HCT116 (cell line): ENCODE results near the gene FAM124B. TPM values are rescaled to one million over a fixed set of nuclear protein-coding genes. Genes with fewer than 3 reads are reported as not detected.

ENCODE experiments used
- ATAC-seq: fragments of 200-7000 bp; cut with Tn5 transposase; 2 replicates; pipeline ENCODE4 v1.9.1; 2020; ENCODE audit warnings: mild to moderate bottlenecking, moderate library complexity
- BruUV-seq: library from RNA; stranded (reverse); fragments of 400-500 nt; replicated peaks from 2 replicates; lab custom pipeline; 2021; lab: Mats Ljungman, UMichigan
- CTCF ChIA-PET: fragments of 300-600 bp; sonication (Branson Sonifier 250); formaldehyde crosslinking; loops from one replicate; lab custom pipeline; 2021; ENCODE audit warnings: antibody characterized with exemption; lab: Charles Lee
- POLR2A ChIA-PET: fragments of 300-600, 350-600 bp; sonication (Branson Sonifier 250); formaldehyde crosslinking; loops from one replicate; lab custom pipeline; 2021; ENCODE audit warnings: antibody characterized with exemption; lab: Charles Lee
- RAD21 ChIA-PET, 2 experiments: fragments of 300-600 bp; sonication (Branson Sonifier 250); formaldehyde crosslinking; loops; one replicate each; lab custom pipeline; 2023; ENCODE audit warnings: low total read pairs in 2 of 2; ENCODE audit not compliant: uncharacterized antibody in 2 of 2, unreplicated experiment in 2 of 2, low non-redundant PET in 1 of 2; lab: Charles Lee
- DNase-seq: peaks from one replicate; pipeline ENCODE4 v3.0.0-alpha.2; 2010; ENCODE audit warnings: low read depth, low spot score
- H2AFZ ChIP-seq: fragments of 200-600 bp; shearing (Covaris generic), sonication (generic); 2 replicates; pipeline ENCODE4 v1.6.1; 2017; ENCODE audit warnings: low read depth, mixed run types, mixed read lengths, antibody characterized with exemption, low read length; ENCODE audit not compliant: poor library complexity, severe bottlenecking
- H3K27ac ChIP-seq: 2 replicates; pipeline ENCODE4 v1.5.1; 2012; ENCODE audit warnings: low read depth, low read length
- H3K27me3 ChIP-seq: fragments of 200-600 bp; sonication (generic); 2 replicates; pipeline ENCODE4 v1.6.1; 2016; ENCODE audit warnings: mixed run types, low read length, mixed read lengths; ENCODE audit not compliant: insufficient read depth
- H3K36me3 ChIP-seq, 2 experiments: fragments of 200-500 bp in 1 of 2; fragments of 200-600 bp in 1 of 2; sonication (Bioruptor generic) in 1 of 2; sonication (generic) in 1 of 2; 2 replicates each; pipeline versions ENCODE4 v1.5.1 to v1.6.1; 2014 to 2016; ENCODE audit warnings: low read length in 2 of 2, inconsistent platforms in 1 of 2, mixed read lengths in 1 of 2, mixed run types in 1 of 2; ENCODE audit not compliant: insufficient read depth in 2 of 2, control insufficient read depth in 1 of 2
- H3K4me1 ChIP-seq, 2 experiments: fragments of 200-600 bp in 1 of 2; sonication (generic) in 1 of 2; 2 replicates each; pipeline versions ENCODE4 v1.5.1 to v1.6.1; 2012 to 2017; ENCODE audit warnings: low read length in 2 of 2, inconsistent platforms in 1 of 2, mild to moderate bottlenecking in 1 of 2, mixed read lengths in 1 of 2, mixed run types in 1 of 2, moderate library complexity in 1 of 2; ENCODE audit not compliant: insufficient read depth in 2 of 2, control insufficient read depth in 1 of 2
- H3K4me2 ChIP-seq: fragments of 200-600 bp; sonication (generic); 2 replicates; pipeline ENCODE4 v1.6.1; 2017; ENCODE audit warnings: mixed run types, low read length, mixed read lengths
- H3K4me3 ChIP-seq, 2 experiments: fragments of 200-600 bp in 1 of 2; sonication (generic) in 1 of 2; replicated peaks in 1 of 2; 2 replicates each; pipeline ENCODE4 v1.5.1; 2011 to 2016; ENCODE audit warnings: low read length in 2 of 2, control low read depth in 1 of 2, low read depth in 1 of 2, mild to moderate bottlenecking in 1 of 2, mixed read lengths in 1 of 2, mixed run types in 1 of 2
- H3K79me2 ChIP-seq: fragments of 200-600 bp; sonication (generic); 2 replicates; pipeline ENCODE4 v1.6.1; 2017; ENCODE audit warnings: mild to moderate bottlenecking, mixed run types, low read length, moderate library complexity, mixed read lengths; ENCODE audit not compliant: insufficient read depth
- H3K9ac ChIP-seq: fragments of 200-600 bp; sonication (generic); 2 replicates; pipeline ENCODE4 v1.6.1; 2016; ENCODE audit warnings: low read length, mixed read lengths
- H3K9me2 ChIP-seq: fragments of 200-600 bp; sonication (generic), shearing (Covaris generic); 2 replicates; pipeline ENCODE4 v1.6.1; 2017; ENCODE audit warnings: mixed run types, mild to moderate bottlenecking, moderate library complexity; ENCODE audit not compliant: insufficient read depth
- H3K9me3 ChIP-seq, 2 experiments: fragments of 200-500 bp in 1 of 2; fragments of 200-600 bp in 1 of 2; sonication (Bioruptor generic) in 1 of 2; sonication (generic) in 1 of 2; 2 replicates each; pipeline ENCODE4 v1.6.1; 2014 to 2017; ENCODE audit warnings: low read length in 2 of 2, mixed read lengths in 2 of 2, inconsistent platforms in 1 of 2, low read depth in 1 of 2, mild to moderate bottlenecking in 1 of 2, mixed run types in 1 of 2, moderate library complexity in 1 of 2; ENCODE audit not compliant: control insufficient read depth in 1 of 2, insufficient read depth in 1 of 2
- H4K20me1 ChIP-seq: fragments of 200-600 bp; sonication (generic), shearing (Covaris generic); 2 replicates; pipeline ENCODE4 v1.6.1; 2017; ENCODE audit warnings: mixed run types, mild to moderate bottlenecking, moderate library complexity; ENCODE audit not compliant: insufficient read depth
- ATF3 ChIP-seq: IDR thresholded peaks from 2 replicates; pipeline ENCODE4 v1.6.1; 2012
- CBX3 ChIP-seq: IDR thresholded peaks from 2 replicates; pipeline ENCODE4 v1.6.1; 2012; ENCODE audit warnings: low read depth
- EGR1 ChIP-seq: IDR thresholded peaks from 2 replicates; pipeline ENCODE4 v1.6.1; 2012; ENCODE audit warnings: low read depth
- ELF1 ChIP-seq: IDR thresholded peaks from 2 replicates; pipeline ENCODE4 v1.6.1; 2012; ENCODE audit warnings: low read depth, borderline replicate concordance
- EZH2phosphoT487 ChIP-seq: fragments of 200-600 bp; IDR thresholded peaks from 2 replicates; pipeline ENCODE4 v1.6.1; 2018; ENCODE audit warnings: antibody characterized with exemption, borderline replicate concordance
- MAX ChIP-seq: IDR thresholded peaks from 2 replicates; pipeline ENCODE4 v1.6.1; 2012
- POLR2A ChIP-seq: IDR thresholded peaks from 2 replicates; pipeline ENCODE4 v1.7.0; 2011; ENCODE audit warnings: borderline replicate concordance; ENCODE audit not compliant: insufficient read depth, insufficient read length; ENCODE audit errors: extremely low read depth
- REST ChIP-seq: IDR thresholded peaks from 2 replicates; pipeline ENCODE4 v1.6.1; 2012; ENCODE audit warnings: low read depth
- SIN3A ChIP-seq: IDR thresholded peaks from 2 replicates; pipeline ENCODE4 v1.6.1; 2012; ENCODE audit warnings: low read depth
- SP1 ChIP-seq: IDR thresholded peaks from 2 replicates; pipeline ENCODE4 v1.6.1; 2012; ENCODE audit warnings: low read depth
- SRF ChIP-seq: IDR thresholded peaks from 2 replicates; pipeline ENCODE4 v1.6.1; 2012; ENCODE audit warnings: low read depth
- TCF7L2 ChIP-seq: IDR thresholded peaks from 2 replicates; pipeline ENCODE4 v1.7.0; 2011; ENCODE audit warnings: borderline replicate concordance, inconsistent platforms; ENCODE audit not compliant: insufficient read depth, insufficient read length; ENCODE audit errors: extremely low read depth
- ZBTB33 ChIP-seq: IDR thresholded peaks from 2 replicates; pipeline ENCODE4 v1.6.1; 2011; ENCODE audit warnings: mild to moderate bottlenecking, low read length, moderate library complexity; ENCODE audit not compliant: insufficient replicate concordance; ENCODE audit errors: extremely low read depth
- ZFX ChIP-seq: fragments of 450-650 bp; IDR thresholded peaks from 2 replicates; pipeline ENCODE4 v1.6.1; 2017
- ZNF274 ChIP-seq: fragments of 200-500 bp; sonication (Bioruptor generic); IDR thresholded peaks from 2 replicates; pipeline ENCODE4 v1.6.1; 2014; ENCODE audit warnings: mild to moderate bottlenecking, low read depth, low read length, inconsistent platforms
- intact Hi-C: fragments of 100-400 bp; cut with micrococcal nuclease; formaldehyde crosslinking; loops from 2 replicates; pipeline ENCODE4 v1.10.0; 2022
- total RNA-seq: library from RNA; stranded (reverse); gene quantifications from one replicate; pipeline ENCODE4 v1.2.1, GENCODE V29; 2021; ENCODE audit not compliant: unreplicated experiment

FAM124B gene
- total RNA-seq, 1 experiment from 2014 or later: not detected

GRCh38 chr2:224444783-224445182 lies 42.9 kb upstream of the FAM124B start (continued):
- TF ChIP-seq REST (no peak), CBX3 (no peak), TCF7L2 (no peak), ZNF274 (no peak), MAX (no peak)
- TF ChIP-seq, all 23 proteins: peak for 0

GRCh38 chr2:224444021-224444420 lies 42.1 kb upstream of the FAM124B start:
- no peak for DNase-seq
- Histone ChIP-seq H3K4me2 (no peak overlapping the region), H3K79me2 (no peaks in the 10 kb centered on the region), H4K20me1 (no peaks in the 10 kb centered on the region), H3K36me3 (no peaks in the 10 kb centered on the region), H3K4me3 (no peak overlapping the region), H3K9ac (no peak overlapping the region), H2AFZ (no peak overlapping the region), H3K27me3 (no peaks in the 10 kb centered on the region), H3K27ac (no peak overlapping the region), H3K9me2 (no peaks in the 10 kb centered on the region), H3K9me3 (no peaks in the 10 kb centered on the region), H3K4me1 (no peaks in the 10 kb centered on the region)
- no TSS peak for BruUV-seq
- RAD21 ChIA-PET: no interaction called here
- intact Hi-C loops: no loop called here
- no peak for ATAC-seq
- POLR2A ChIA-PET: no interaction called here
- CTCF ChIA-PET: no interaction called here
- TF ChIP-seq REST: no peak
- TF ChIP-seq ZNF274: no peak
- TF ChIP-seq EZH2phosphoT487: no peak
- no peak for TF ChIP-seq ZFX
- TF ChIP-seq SP1: no peak
- no peak for TF ChIP-seq ELF1
- no peak for TF ChIP-seq POLR2A
- no peak for TF ChIP-seq SRF
- TF ChIP-seq EGR1: no peak
- TF ChIP-seq ATF3: no peak
- TF ChIP-seq CBX3: no peak
- no peak for TF ChIP-seq SIN3A
- no peak for TF ChIP-seq ZBTB33
- no peak for TF ChIP-seq TCF7L2
- TF ChIP-seq MAX: no peak
